Measurements from ENCODE around the gene PPP1R14C.

Gene PPP1R14C

DNA sequence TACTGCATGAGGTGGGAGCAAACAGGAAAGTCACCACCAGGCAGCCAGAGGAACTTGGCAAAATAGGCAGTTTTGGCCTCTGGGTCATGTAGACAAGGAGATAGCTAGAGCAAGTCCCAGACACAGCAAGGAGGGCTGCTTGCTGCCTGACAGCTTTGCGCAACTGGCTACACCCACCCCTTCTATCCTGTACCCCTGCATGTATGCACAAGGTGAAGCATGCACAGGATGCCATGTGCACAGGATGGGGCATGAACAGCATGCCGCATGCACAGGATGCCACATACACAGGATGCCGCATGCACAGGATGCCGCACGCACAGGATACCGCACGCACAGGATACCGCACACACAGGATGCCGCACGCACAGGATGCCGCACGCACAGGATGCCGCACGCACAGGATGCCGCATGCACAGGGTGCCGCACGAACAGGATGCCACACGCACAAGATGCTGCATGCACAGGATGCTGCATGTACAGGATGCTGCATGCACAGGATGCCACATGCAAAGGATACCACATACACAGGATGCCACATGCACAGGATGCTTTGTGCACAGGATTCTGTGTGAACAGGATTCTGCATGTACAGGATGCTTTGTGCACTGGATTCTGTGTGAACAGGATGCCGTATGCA, 121.0 kb downstream of the PPP1R14C start:
- TF ChIP-seq, protein P1, sequence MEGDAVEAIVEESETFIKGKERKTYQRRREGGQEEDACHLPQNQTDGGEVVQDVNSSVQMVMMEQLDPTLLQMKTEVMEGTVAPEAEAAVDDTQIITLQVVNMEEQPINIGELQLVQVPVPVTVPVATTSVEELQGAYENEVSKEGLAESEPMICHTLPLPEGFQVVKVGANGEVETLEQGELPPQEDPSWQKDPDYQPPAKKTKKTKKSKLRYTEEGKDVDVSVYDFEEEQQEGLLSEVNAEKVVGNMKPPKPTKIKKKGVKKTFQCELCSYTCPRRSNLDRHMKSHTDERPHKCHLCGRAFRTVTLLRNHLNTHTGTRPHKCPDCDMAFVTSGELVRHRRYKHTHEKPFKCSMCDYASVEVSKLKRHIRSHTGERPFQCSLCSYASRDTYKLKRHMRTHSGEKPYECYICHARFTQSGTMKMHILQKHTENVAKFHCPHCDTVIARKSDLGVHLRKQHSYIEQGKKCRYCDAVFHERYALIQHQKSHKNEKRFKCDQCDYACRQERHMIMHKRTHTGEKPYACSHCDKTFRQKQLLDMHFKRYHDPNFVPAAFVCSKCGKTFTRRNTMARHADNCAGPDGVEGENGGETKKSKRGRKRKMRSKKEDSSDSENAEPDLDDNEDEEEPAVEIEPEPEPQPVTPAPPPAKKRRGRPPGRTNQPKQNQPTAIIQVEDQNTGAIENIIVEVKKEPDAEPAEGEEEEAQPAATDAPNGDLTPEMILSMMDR (IDR thresholded peaks at IDR 0.05; ENCODE audit: control insufficient read depth, insufficient read depth, low read depth, low read length, missing control alignments) = no peak
- H3K4me3 ChIP-seq (ENCODE audit: control insufficient read depth, low read depth, low read length) = no peak overlapping the region
- DNase-seq (ENCODE audit: low read depth) = no peak

DNA sequence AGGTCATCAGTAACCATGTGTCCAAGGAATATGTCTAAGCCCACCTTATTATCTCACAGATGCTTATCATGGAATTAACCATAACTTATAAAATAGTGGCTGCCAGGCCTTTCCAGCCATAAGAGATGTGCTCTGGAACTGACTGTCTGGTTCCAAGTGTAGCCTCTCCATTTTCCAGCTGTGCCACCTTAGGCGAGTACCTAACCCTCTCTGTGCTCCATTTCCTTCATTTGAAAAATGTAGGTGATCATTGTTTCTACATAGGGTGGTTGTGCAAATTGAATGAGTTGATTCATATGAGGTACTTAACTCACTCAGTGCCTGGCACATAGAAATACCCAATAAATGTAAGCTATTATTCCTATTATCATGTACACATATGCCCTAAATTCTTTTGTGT, 123.5 kb downstream of the PPP1R14C start:
- no peak overlapping the region for H3K4me3 ChIP-seq (ENCODE audit: control insufficient read depth, low read depth, low read length)
- DNase-seq (ENCODE audit: low read depth) = no peak
- TF ChIP-seq, protein P1 (IDR thresholded peaks at IDR 0.05; ENCODE audit: control insufficient read depth, insufficient read depth, low read depth, low read length, missing control alignments) = no peak

DNA sequence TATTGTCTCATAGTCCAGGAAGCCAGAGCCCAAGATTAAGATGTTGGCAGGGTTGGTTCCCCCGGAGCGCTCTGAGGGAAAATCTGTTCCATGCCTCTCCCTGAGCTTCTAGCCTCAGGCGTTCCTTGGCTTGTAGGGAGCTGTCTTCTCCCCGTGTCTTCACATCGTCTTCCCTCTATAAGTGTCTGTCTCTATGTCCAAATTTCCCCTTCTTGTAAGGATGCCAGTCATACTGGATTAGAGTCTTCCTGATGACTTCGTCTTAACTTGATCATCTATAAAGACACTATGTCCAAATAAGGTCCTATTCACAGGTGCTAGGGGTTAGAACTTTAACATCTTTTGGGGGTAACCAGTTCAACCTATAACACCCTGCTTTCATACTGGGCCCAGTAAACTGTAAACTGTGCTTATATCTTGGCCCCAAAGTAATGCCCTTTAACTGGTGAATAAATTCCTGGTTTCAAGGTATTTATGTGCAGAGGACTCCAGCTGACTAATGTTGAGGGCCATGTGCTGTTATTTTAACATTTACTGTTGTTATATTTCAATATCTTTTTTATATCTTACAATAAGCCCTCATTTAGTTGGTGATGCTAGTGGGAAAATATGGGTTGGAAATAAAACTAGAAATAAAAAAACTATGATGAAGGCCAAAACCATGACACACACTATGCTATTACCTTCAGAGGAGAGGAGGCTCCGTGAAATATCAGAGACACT, 124.3 kb downstream of the PPP1R14C start:
- H3K4me3 ChIP-seq (ENCODE audit: control insufficient read depth, low read depth, low read length) = no peak overlapping the region
- TF ChIP-seq, protein P1 (IDR thresholded peaks at IDR 0.05; ENCODE audit: control insufficient read depth, insufficient read depth, low read depth, low read length, missing control alignments) = no peak
- DNase-seq (ENCODE audit: low read depth) = no peak

DNA sequence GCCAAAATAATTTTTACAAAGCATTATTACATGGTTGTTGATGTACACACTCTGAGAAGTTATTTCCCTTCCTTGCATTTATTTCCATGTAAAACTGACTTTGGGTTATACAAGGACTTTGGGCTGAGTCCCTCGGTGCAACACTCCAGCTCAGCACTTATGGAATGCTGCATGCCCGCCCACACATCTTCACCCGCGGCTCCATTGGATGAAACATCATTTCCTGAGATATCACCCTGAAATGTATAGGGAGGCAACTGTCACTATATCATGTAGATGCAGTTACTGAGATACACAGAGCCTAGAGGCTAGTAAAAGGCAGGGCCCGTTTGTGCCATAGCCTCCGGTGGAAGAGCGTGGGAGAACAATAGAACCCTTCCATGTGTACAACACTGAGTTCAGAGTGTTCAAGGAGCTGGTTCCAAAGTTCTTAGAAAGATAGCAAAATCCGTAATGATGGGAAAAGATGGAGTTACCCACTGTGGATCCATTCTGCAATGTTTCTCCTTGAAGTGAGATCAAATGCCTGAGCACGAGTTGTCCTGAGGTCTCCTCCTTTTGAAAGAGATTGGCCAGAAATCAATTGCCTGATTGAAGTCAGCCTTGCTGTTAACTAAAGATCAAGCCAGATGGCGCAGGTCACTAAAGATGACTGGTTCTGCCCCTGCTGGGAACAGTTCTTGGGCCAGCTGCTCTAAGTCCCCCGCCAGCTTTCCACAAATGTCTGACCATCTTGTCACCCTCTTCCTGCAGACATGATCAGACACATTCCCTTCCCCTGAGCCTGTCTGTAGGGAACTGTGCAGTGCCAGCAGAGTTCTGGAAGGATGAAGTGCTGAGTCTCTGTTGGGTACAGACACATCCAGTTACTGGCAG, 125.1 kb downstream of the PPP1R14C start:
- H3K4me3 ChIP-seq (ENCODE audit: control insufficient read depth, low read depth, low read length) = no peak overlapping the region
- TF ChIP-seq, protein P1 (IDR thresholded peaks at IDR 0.05; ENCODE audit: control insufficient read depth, insufficient read depth, low read depth, low read length, missing control alignments) = no peak
- peak; percentile 52 for DNase-seq (ENCODE audit: low read depth)

DNA sequence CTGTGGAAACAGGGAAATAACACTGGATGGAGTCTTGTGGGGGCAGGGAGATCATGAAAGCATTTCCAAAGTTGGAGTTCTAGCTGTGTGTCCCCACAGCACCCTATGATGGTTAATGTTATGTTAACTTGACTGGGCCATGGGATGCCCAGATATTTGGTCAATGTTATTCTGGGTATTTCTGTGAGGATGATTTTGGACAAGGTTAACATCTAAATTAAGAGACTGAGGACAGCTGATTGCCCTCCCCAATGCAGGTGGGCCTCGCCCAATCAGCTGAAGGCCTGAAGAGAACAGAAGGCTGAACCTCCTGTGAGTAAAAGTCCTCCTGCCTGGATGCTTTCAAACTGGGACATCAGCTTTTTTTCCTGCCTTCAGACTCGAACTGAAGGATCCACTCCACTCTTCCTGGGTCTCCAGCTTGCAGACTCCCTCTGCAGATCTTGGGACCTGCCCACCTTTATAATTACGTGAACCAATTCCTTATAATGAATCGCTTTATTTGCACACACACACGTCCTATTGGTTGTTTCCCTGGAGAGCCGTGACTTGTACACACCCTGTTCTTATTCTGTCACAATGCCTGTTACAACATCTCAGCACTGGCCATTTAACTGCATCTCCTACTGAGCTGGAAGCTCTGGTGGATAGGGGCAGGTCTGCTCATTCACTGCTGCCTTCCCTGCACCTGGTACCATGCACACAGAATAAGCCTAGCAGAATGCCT, 126.4 kb downstream of the PPP1R14C start:
- no peak for DNase-seq (ENCODE audit: low read depth)
- TF ChIP-seq, protein P1 (IDR thresholded peaks at IDR 0.05; ENCODE audit: control insufficient read depth, insufficient read depth, low read depth, low read length, missing control alignments) = no peak
- no peak overlapping the region for H3K4me3 ChIP-seq (ENCODE audit: control insufficient read depth, low read depth, low read length)

DNA sequence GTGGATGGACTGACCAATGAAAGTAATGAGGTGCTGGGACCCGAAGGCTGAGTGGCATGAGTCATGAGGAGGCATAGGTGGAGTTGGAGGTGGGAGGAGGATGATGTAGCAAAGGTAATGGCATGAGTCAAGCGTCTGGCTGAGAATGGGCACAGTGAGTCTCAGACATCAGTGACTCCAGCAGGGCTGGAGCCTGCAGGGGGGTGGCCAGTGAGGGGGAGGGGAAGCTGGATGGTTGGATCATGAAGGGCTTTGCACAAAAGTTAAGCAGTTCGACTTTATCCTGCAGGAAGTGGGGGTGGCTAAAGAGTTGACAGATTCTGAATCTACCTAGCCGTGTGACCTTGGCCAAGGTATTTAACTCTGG, 127.0 kb downstream of the PPP1R14C start:
- no peak for DNase-seq (ENCODE audit: low read depth)
- no peak overlapping the region for H3K4me3 ChIP-seq (ENCODE audit: control insufficient read depth, low read depth, low read length)
- TF ChIP-seq, protein P1 (IDR thresholded peaks at IDR 0.05; ENCODE audit: control insufficient read depth, insufficient read depth, low read depth, low read length, missing control alignments) = no peak
